HepG2 (cell line): ENCODE data around the gene QSOX2. TPM values are rescaled to one million over a fixed set of nuclear protein-coding genes. Genes with fewer than 3 reads are reported as not detected.

Source experiments
- ATAC-seq: fragments of 200-7000 bp; cut with Tn5 transposase; 3 replicates; pipeline ENCODE4 v1.9.1; 2020; ENCODE audit warnings: mild to moderate bottlenecking, moderate library complexity
- BruUV-seq: library from RNA; stranded (reverse); fragments of 400-500 nt; replicated peaks from 2 replicates; lab custom pipeline; 2021; lab: Mats Ljungman, UMichigan
- CTCF ChIA-PET: fragments of 300-600 bp; formaldehyde crosslinking; extraction: SDS; loops from one replicate; lab custom pipeline; 2021; ENCODE audit warnings: low total read pairs, inconsistent platforms, low intra/inter-chr PET ratio; lab: Yijun Ruan, JAX
- POLR2A ChIA-PET: fragments of 350-600 bp; sonication (Branson Sonifier 250); formaldehyde crosslinking; loops from one replicate; lab custom pipeline; 2020; ENCODE audit warnings: antibody characterized with exemption, inconsistent platforms; lab: Yijun Ruan, JAX
- DNase-seq: peaks from one replicate; pipeline ENCODE4 v3.0.0-alpha.2; 2015; ENCODE audit warnings: low spot score
- FAIRE-seq: peaks from 3 replicates; lab custom pipeline; 2011; peaks lifted over from hg19 to GRCh38; lab: Jason Lieb, UNC
- H2AFZ ChIP-seq: one replicate; pipeline ENCODE4 v1.6.1; 2011; ENCODE audit warnings: low read length, inconsistent platforms
- H3K27ac ChIP-seq: fragments of 300-600 bp; 3 replicates; pipeline ENCODE4 v1.8.0; 2011; ENCODE audit warnings: mixed run types, mild to moderate bottlenecking, mixed read lengths, low read length, inconsistent platforms; ENCODE audit not compliant: insufficient read depth; ENCODE audit errors: extremely low read length
- H3K27me3 ChIP-seq, 2 experiments: fragments of 200-600 bp in 1 of 2; 2 replicates in 1 of 2; 3 replicates in 1 of 2; pipeline versions ENCODE4 v1.6.0 to v1.8.0; 2011; ENCODE audit warnings: low read length in 2 of 2, mild to moderate bottlenecking in 2 of 2, moderate library complexity in 2 of 2, inconsistent platforms in 1 of 2; ENCODE audit not compliant: insufficient read depth in 2 of 2, control insufficient read depth in 1 of 2
- H3K36me3 ChIP-seq, 2 experiments: fragments of 200-600 bp in 1 of 2; replicated peaks in 1 of 2; 2 replicates in 1 of 2; 3 replicates in 1 of 2; pipeline versions ENCODE4 v1.5.1 to v1.8.0; 2011; ENCODE audit warnings: low read length in 2 of 2, inconsistent platforms in 1 of 2; ENCODE audit not compliant: insufficient read depth in 2 of 2, control insufficient read depth in 1 of 2
- H3K4me1 ChIP-seq: 2 replicates; pipeline ENCODE4 v1.5.1; 2012; ENCODE audit warnings: low read length, inconsistent platforms; ENCODE audit not compliant: insufficient read depth
- H3K4me2 ChIP-seq: 2 replicates; pipeline ENCODE4 v1.6.0; 2011; ENCODE audit warnings: low read depth, low read length, inconsistent platforms
- H3K4me3 ChIP-seq, 3 experiments: fragments of 200-600 bp in 1 of 3; sonication (generic), shearing (Covaris generic) in 1 of 3; replicated peaks in 1 of 3; 2 replicates each; pipeline ENCODE4 v1.5.1; 2011 to 2016; ENCODE audit warnings: low read length in 3 of 3, inconsistent platforms in 2 of 3, low read depth in 2 of 3, mild to moderate bottlenecking in 2 of 3, control low read depth in 1 of 3, mixed read lengths in 1 of 3; ENCODE audit not compliant: insufficient read depth in 1 of 3
- H3K79me2 ChIP-seq: one replicate; pipeline ENCODE4 v1.6.1; 2011; ENCODE audit warnings: low read length, inconsistent platforms; ENCODE audit not compliant: insufficient read depth
- H3K9ac ChIP-seq: 2 replicates; pipeline ENCODE4 v1.6.0; 2011; ENCODE audit warnings: mild to moderate bottlenecking, low read depth, low read length, inconsistent platforms; ENCODE audit not compliant: insufficient read depth
- H3K9me3 ChIP-seq: 2 replicates; pipeline ENCODE4 v1.5.1; 2012; ENCODE audit warnings: mild to moderate bottlenecking, low read length
- H4K20me1 ChIP-seq: 2 replicates; pipeline ENCODE4 v1.6.0; 2011; ENCODE audit warnings: inconsistent platforms, mild to moderate bottlenecking, low read length, moderate library complexity; ENCODE audit not compliant: insufficient read depth
- CBX1 ChIP-seq: IDR thresholded peaks from one replicate; pipeline ENCODE4 v1.6.1; 2016; ENCODE audit warnings: antibody characterized with exemption, low read depth
- CHD4 ChIP-seq: fragments of 200-600 bp; sonication (generic); IDR thresholded peaks from 2 replicates; pipeline ENCODE4 v1.7.0; 2017; ENCODE audit warnings: mild to moderate bottlenecking, low read length, borderline replicate concordance
- LCORL ChIP-seq, 2 experiments: fragments of 450-650 bp in 1 of 2; sonication (generic) in 1 of 2; formaldehyde crosslinking in 1 of 2; IDR thresholded peaks; 2 replicates each; pipeline versions ENCODE4 v1.5.0 to v1.6.1; 2017 to 2020; ENCODE audit warnings: antibody characterized with exemption in 1 of 2, missing genetic modification reagents in 1 of 2
- MATR3 ChIP-seq: sonication (generic); formaldehyde crosslinking; IDR thresholded peaks from 2 replicates; pipeline ENCODE4 v1.4.0; 2020; ENCODE audit warnings: missing genetic modification reagents
- MIER3 ChIP-seq: IDR thresholded peaks from 2 replicates; pipeline ENCODE4 v1.6.1; 2016; ENCODE audit warnings: missing compliant biosample characterization, borderline replicate concordance
- PPARG ChIP-seq: conservative IDR thresholded peaks from 2 replicates; pipeline ENCODE4 v1.6.1; 2016; ENCODE audit warnings: missing biosample characterization, missing genetic modification reagents
- ZFP82 ChIP-seq: sonication (generic); formaldehyde crosslinking; IDR thresholded peaks from 2 replicates; pipeline ENCODE4 v1.5.1; 2020; ENCODE audit warnings: mild to moderate bottlenecking, missing genetic modification reagents, borderline replicate concordance
- ZNF614 ChIP-seq: IDR thresholded peaks from 2 replicates; pipeline ENCODE4 v1.6.1; 2018; ENCODE audit warnings: missing biosample characterization, missing genetic modification reagents, inconsistent platforms, borderline replicate concordance
- ZNF709 ChIP-seq: sonication (generic); formaldehyde crosslinking; IDR thresholded peaks from 2 replicates; pipeline ENCODE4 v1.5.0; 2020; ENCODE audit warnings: mild to moderate bottlenecking, missing genetic modification reagents
- ZNF850 ChIP-seq: sonication (generic); formaldehyde crosslinking; conservative IDR thresholded peaks from 2 replicates; pipeline ENCODE4 v1.9.0; 2021; ENCODE audit warnings: mild to moderate bottlenecking, missing genetic modification reagents
- ZSCAN22 ChIP-seq: sonication (generic); formaldehyde crosslinking; IDR thresholded peaks from 2 replicates; pipeline ENCODE4 v1.4.0; 2020; ENCODE audit warnings: mild to moderate bottlenecking, missing genetic modification reagents
- WGBS: methylation state at CpG from one replicate; pipeline ENCODE4 v1.1.6; 2017; ENCODE audit warnings: low lambda C conversion rate; 5-methylcytosine and 5-hydroxymethylcytosine counted together
- in situ Hi-C: cut with HindIII; loops from 2 replicates; pipeline ENCODE4 v1.10.0; 2017; ENCODE audit warnings: low pct_unique_long_range_greater_than_20kb; ENCODE audit not compliant: extremely low pct_ligation_motif_present
- intact Hi-C: fragments of 100-400 bp; cut with micrococcal nuclease; formaldehyde crosslinking; loops from one replicate; pipeline ENCODE4 v1.10.0; 2022; ENCODE audit not compliant: unreplicated experiment
- polyA plus RNA-seq, 8 experiments: library from polyadenylated mRNA; depleted of rRNA in 3 of 8; stranded (reverse) in 7 of 8; unstranded in 1 of 8; fragments of >200 nt; fragmentation: Illumina TruSeq in 4 of 8; extraction: Trizol in 4 of 8; gene quantifications; 2 replicates each; pipeline versions ENCODE4 v1.2.1 to v1.2.3, GENCODE V29; 2011 to 2016; ENCODE audit warnings: low read depth in 4 of 8, missing spikeins in 1 of 8, mixed read lengths in 1 of 8; ENCODE audit not compliant: insufficient read depth in 1 of 8
- total RNA-seq, 5 experiments: library from RNA; depleted of rRNA; stranded (reverse); fragments of >200 nt; fragmentation: Illumina TruSeq; extraction: Trizol; gene quantifications; 2 replicates each; pipeline ENCODE4 v1.2.3, GENCODE V29; 2016; ENCODE audit warnings: low read depth in 1 of 5
- TF ChIP-seq, protein P1 (sequence below): sonication (generic); formaldehyde crosslinking; IDR thresholded peaks from 2 replicates; pipeline ENCODE4 v1.5.0; 2020; ENCODE audit warnings: mild to moderate bottlenecking, missing genetic modification reagents
- TF ChIP-seq, protein P2 (sequence below): sonication (generic); formaldehyde crosslinking; IDR thresholded peaks from 2 replicates; pipeline ENCODE4 v1.8.1; 2023; ENCODE audit warnings: missing genetic modification reagents, inconsistent platforms, borderline replicate concordance
- TF ChIP-seq, protein P3 (sequence below): sonication (generic); formaldehyde crosslinking; IDR thresholded peaks from 2 replicates; pipeline ENCODE4 v1.4.0; 2020; ENCODE audit warnings: mild to moderate bottlenecking, missing genetic modification reagents
- TF ChIP-seq, protein P4 (sequence below): sonication (generic); formaldehyde crosslinking; IDR thresholded peaks from 2 replicates; pipeline ENCODE4 v1.5.1; 2020; ENCODE audit warnings: mild to moderate bottlenecking, moderate library complexity, missing genetic modification reagents

Gene QSOX2
- total and polyA plus RNA-seq, 2 of the 13 experiments (the other 11 are each of a cell fraction or from before 2014, with no cell fraction given), result 27.1 to 42.1 TPM

DNA sequence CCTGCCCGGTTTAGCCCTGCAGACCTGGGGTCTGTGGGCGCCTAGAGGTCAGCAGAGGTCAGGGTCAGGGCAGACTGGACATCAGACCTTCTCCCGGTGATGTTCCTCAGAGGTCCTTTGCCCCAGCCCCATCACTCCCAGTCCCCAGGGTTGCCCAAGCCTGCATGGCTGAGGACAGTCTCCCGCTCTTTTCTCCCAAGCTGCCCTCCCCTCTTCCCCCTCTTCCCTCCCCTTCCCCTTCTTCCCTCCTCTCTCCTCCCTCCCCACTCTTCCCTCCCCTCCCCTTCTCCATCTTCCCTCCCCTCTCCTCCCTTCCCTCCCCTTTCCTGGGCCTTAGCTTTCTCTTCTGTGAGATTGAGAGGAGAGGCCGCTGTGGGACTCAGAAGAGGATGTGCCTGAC lies 51.1 kb downstream of the QSOX2 start:
- CTCF ChIA-PET, result no interaction called here
- no peak overlapping the region for H3K4me3 ChIP-seq
- H3K27me3 ChIP-seq, result peaks cover 12 to 71% of the 10 kb centered on the region in 2 experiments

More for the DNA sequence above, 51.1 kb downstream of the QSOX2 start:
- Histone ChIP-seq H4K20me1 (no peaks in the 10 kb centered on the region), H3K79me2 (no peaks in the 10 kb centered on the region), H3K9ac (no peak overlapping the region), H3K27ac (no peak overlapping the region), H3K9me3 (no peaks in the 10 kb centered on the region), H2AFZ (no peak overlapping the region), H3K36me3 (no peaks in the 10 kb centered on the region), H3K4me2 (no peak overlapping the region), H3K4me1 (no peaks in the 10 kb centered on the region)
- POLR2A ChIA-PET, result no interaction called here
- ATAC-seq (no peak), FAIRE-seq (no peak), DNase-seq (no peak)
- WGBS, result 21% methylated on average over 3 of the region's 5 CpGs
- in situ Hi-C loops, result no loop called here
- intact Hi-C loops, result no loop called here
- no TSS peak for BruUV-seq
- no peak for TF ChIP-seq ZNF614 (CRISPR knock-in tag)
- TF ChIP-seq, protein P1, sequence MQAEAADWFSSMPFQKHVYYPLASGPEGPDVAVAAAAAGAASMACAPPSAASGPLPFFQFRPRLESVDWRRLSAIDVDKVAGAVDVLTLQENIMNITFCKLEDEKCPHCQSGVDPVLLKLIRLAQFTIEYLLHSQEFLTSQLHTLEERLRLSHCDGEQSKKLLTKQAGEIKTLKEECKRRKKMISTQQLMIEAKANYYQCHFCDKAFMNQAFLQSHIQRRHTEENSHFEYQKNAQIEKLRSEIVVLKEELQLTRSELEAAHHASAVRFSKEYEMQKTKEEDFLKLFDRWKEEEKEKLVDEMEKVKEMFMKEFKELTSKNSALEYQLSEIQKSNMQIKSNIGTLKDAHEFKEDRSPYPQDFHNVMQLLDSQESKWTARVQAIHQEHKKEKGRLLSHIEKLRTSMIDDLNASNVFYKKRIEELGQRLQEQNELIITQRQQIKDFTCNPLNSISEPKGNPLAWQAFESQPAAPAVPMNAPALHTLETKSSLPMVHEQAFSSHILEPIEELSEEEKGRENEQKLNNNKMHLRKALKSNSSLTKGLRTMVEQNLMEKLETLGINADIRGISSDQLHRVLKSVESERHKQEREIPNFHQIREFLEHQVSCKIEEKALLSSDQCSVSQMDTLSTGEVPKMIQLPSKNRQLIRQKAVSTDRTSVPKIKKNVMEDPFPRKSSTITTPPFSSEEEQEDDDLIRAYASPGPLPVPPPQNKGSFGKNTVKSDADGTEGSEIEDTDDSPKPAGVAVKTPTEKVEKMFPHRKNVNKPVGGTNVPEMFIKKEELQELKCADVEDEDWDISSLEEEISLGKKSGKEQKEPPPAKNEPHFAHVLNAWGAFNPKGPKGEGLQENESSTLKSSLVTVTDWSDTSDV (CRISPR knock-in tag), result no peak
- TF ChIP-seq MATR3 (CRISPR knock-in tag), result no peak
- TF ChIP-seq MIER3, result no peak
- TF ChIP-seq, protein P2, sequence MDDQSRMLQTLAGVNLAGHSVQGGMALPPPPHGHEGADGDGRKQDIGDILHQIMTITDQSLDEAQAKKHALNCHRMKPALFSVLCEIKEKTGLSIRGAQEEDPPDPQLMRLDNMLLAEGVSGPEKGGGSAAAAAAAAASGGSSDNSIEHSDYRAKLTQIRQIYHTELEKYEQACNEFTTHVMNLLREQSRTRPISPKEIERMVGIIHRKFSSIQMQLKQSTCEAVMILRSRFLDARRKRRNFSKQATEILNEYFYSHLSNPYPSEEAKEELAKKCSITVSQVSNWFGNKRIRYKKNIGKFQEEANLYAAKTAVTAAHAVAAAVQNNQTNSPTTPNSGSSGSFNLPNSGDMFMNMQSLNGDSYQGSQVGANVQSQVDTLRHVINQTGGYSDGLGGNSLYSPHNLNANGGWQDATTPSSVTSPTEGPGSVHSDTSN, result no peak
- no peak for TF ChIP-seq PPARG
- TF ChIP-seq ZFP82 (CRISPR knock-in tag), result no peak
- TF ChIP-seq CHD4, result no peak
- no peak for TF ChIP-seq ZSCAN22 (CRISPR knock-in tag)
- TF ChIP-seq, protein P3, sequence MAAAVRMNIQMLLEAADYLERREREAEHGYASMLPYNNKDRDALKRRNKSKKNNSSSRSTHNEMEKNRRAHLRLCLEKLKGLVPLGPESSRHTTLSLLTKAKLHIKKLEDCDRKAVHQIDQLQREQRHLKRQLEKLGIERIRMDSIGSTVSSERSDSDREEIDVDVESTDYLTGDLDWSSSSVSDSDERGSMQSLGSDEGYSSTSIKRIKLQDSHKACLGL, result no peak
- no peak for TF ChIP-seq CBX1
- TF ChIP-seq, protein P4, sequence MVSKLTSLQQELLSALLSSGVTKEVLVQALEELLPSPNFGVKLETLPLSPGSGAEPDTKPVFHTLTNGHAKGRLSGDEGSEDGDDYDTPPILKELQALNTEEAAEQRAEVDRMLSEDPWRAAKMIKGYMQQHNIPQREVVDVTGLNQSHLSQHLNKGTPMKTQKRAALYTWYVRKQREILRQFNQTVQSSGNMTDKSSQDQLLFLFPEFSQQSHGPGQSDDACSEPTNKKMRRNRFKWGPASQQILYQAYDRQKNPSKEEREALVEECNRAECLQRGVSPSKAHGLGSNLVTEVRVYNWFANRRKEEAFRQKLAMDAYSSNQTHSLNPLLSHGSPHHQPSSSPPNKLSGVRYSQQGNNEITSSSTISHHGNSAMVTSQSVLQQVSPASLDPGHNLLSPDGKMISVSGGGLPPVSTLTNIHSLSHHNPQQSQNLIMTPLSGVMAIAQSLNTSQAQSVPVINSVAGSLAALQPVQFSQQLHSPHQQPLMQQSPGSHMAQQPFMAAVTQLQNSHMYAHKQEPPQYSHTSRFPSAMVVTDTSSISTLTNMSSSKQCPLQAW (CRISPR knock-in tag), result no peak
- no peak for TF ChIP-seq ZNF850 (CRISPR knock-in tag)
- no peak for TF ChIP-seq ZNF709 (CRISPR knock-in tag)
- TF ChIP-seq LCORL (IDR thresholded peaks at IDR 0.05), result no peak
- TF ChIP-seq LCORL (CRISPR knock-in tag; IDR thresholded peaks at IDR 0.05), result no peak
